Breast epithelium (tissue), 3 donors: ENCODE results near the gene RGS16.

Experiments
- POLR2A ChIP-seq: fragments of 450-650 bp; IDR thresholded peaks from one replicate; pipeline ENCODE4 v1.6.1; 2016; ENCODE audit warnings: antibody characterized with exemption, mild to moderate bottlenecking, moderate library complexity
- TF ChIP-seq, protein P1 (sequence below), 3 donors: fragments of 450-650 bp; IDR thresholded peaks; one replicate each; pipeline ENCODE4 v1.5.1; 2016 to 2017; ENCODE audit warnings: antibody characterized with exemption in 3 of 3, mild to moderate bottlenecking in 3 of 3, moderate library complexity in 3 of 3

DNA sequence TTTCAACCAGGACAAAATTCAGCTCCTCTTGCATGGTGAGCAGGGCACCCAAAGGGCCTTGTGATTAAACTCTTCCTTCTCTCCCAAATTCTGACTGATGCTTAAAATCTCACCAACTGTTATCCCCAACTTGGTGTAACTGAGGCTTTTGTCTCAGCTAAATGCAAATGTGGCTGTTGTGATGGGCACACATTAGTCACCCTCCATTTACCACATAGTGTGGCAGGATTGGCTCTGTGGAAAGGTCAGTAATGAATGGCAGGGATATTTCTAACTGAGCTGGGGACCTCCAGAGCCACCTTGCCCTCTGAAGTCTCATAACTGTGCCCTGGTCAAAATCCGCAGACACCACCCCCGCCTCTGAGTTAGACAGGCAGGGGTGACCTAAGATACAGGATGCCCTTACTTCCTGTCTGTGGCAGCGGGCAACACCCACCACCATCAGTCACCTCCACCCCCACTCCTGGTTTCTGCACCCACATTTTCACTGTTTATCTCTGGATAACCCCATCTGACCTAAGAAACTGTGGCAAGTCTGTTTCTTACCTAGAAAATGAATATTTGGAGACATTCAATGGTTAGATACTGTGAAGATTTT is 25.4 kb upstream of the RGS16 start:
- TF ChIP-seq, protein P1, sequence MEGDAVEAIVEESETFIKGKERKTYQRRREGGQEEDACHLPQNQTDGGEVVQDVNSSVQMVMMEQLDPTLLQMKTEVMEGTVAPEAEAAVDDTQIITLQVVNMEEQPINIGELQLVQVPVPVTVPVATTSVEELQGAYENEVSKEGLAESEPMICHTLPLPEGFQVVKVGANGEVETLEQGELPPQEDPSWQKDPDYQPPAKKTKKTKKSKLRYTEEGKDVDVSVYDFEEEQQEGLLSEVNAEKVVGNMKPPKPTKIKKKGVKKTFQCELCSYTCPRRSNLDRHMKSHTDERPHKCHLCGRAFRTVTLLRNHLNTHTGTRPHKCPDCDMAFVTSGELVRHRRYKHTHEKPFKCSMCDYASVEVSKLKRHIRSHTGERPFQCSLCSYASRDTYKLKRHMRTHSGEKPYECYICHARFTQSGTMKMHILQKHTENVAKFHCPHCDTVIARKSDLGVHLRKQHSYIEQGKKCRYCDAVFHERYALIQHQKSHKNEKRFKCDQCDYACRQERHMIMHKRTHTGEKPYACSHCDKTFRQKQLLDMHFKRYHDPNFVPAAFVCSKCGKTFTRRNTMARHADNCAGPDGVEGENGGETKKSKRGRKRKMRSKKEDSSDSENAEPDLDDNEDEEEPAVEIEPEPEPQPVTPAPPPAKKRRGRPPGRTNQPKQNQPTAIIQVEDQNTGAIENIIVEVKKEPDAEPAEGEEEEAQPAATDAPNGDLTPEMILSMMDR (IDR thresholded peaks at IDR 0.05) = no peak
- no peak for TF ChIP-seq POLR2A
